Measurements from ENCODE around the gene ERP27. TPM values are rescaled to one million over a fixed set of nuclear protein-coding genes. Genes with fewer than 3 reads are reported as not detected.

ERP27 gene
- total RNA-seq, 4 donors from 2014 or later, result 0.47 to 3.5 (median 1.6) TPM

GRCh38 chr12:14879222-14879933 is 59.0 kb downstream of the ERP27 start:
- 63 to 68% methylated on average over 8 of the region's 8 CpGs for WGBS, 2 donors
- no peak for DNase-seq (ENCODE audit: low spot score in 2 of 2)
- TF ChIP-seq CTCF (IDR thresholded peaks at IDR 0.05) (no peak), POLR2A (IDR thresholded peaks at IDR 0.05) (no peak)
- no peak overlapping the region for H3K4me3 ChIP-seq (ENCODE audit: low read depth, poor library complexity, severe bottlenecking)
- intact Hi-C loops (cut with DNase I; ENCODE audit: low total_unique reads), result no loop called here

- intact Hi-C loops (cut with DNase I; ENCODE audit: low total_unique reads), result no loop called here
- H3K4me3 ChIP-seq (ENCODE audit: low read depth, poor library complexity, severe bottlenecking), result no peak overlapping the region
- DNase-seq (ENCODE audit: low spot score in 2 of 2), result no peak
- WGBS, 2 donors, result 62 to 65% methylated on average over 1 of the region's 1 CpG
- TF ChIP-seq POLR2A (IDR thresholded peaks at IDR 0.05) (no peak), CTCF (IDR thresholded peaks at IDR 0.05) (no peak)
Observed at GRCh38 chr12:14878488-14878887, 59.8 kb downstream of the ERP27 start.

GRCh38 chr12:14876833-14877232 is 61.5 kb downstream of the ERP27 start:
- no peak overlapping the region for H3K4me3 ChIP-seq (ENCODE audit: low read depth, poor library complexity, severe bottlenecking)
- intact Hi-C loops (cut with DNase I; ENCODE audit: low total_unique reads), result no loop called here
- TF ChIP-seq CTCF (IDR thresholded peaks at IDR 0.05) (no peak), POLR2A (IDR thresholded peaks at IDR 0.05) (no peak)
- WGBS, 2 donors, result 35 to 74% methylated on average over 2 of the region's 2 CpGs
- no peak for DNase-seq (ENCODE audit: low spot score in 2 of 2)

GRCh38 chr12:14874882-14875281 is 63.5 kb downstream of the ERP27 start:
- H3K4me3 ChIP-seq (ENCODE audit: low read depth, poor library complexity, severe bottlenecking), result no peak overlapping the region
- intact Hi-C loops (cut with DNase I; ENCODE audit: low total_unique reads), result no loop called here
- no peak for DNase-seq (ENCODE audit: low spot score in 2 of 2)

GRCh38 chr12:14873440-14874185 is 64.7 kb downstream of the ERP27 start:
- WGBS, 2 donors, result 65 to 81% methylated on average over 1 of the region's 1 CpG
- DNase-seq (ENCODE audit: low spot score in 2 of 2), result no peak
- intact Hi-C loops (cut with DNase I; ENCODE audit: low total_unique reads), result no loop called here
- TF ChIP-seq POLR2A (IDR thresholded peaks at IDR 0.05), result no peak
- TF ChIP-seq CTCF (IDR thresholded peaks at IDR 0.05), result no peak
- H3K4me3 ChIP-seq (ENCODE audit: low read depth, poor library complexity, severe bottlenecking), result no peak overlapping the region

More at GRCh38 chr12:14874882-14875281, 63.5 kb downstream of the ERP27 start:
- no peak for TF ChIP-seq POLR2A (IDR thresholded peaks at IDR 0.05)
- no peak for TF ChIP-seq CTCF (IDR thresholded peaks at IDR 0.05)
- 76 to 78% methylated on average over 3 of the region's 3 CpGs for WGBS, 2 donors
